Skin epidermis (tissue), 12 donors: ENCODE results near the gene TMEM150A.
"Not testable (repeated sequence)": the region's sequence is repeated elsewhere in the genome, so short reads cannot be mapped to it uniquely, and the experiment has no call there.

Experiments used
- H3K27ac ChIP-seq, 21 experiments: fragments of 200-600 bp; sonication (generic) in 11 of 21; one replicate each; pipeline ENCODE4 v1.5.0; 2020; ENCODE audit warnings: mild to moderate bottlenecking in 3 of 21, inconsistent platforms in 2 of 21, moderate library complexity in 2 of 21
- H3K4me3 ChIP-seq, 7 experiments: fragments of 200-600 bp; sonication (generic) in 2 of 7; one replicate each; pipeline ENCODE4 v1.5.0; 2020; ENCODE audit warnings: inconsistent platforms in 2 of 7, mild to moderate bottlenecking in 2 of 7, moderate library complexity in 1 of 7

Gene TMEM150A

GRCh38 chr2:85596026-85596333, 6.5 kb downstream of the TMEM150A start:
- H3K4me3 ChIP-seq: peak overlapping the region; percentile 59 to 85 (median 72)
- peak overlapping the region; percentile 70 to 94 (median 91) for H3K27ac ChIP-seq

GRCh38 chr2:85595301-85596025, 7.0 kb downstream of the TMEM150A start, which contains the start of gene RNF181:
TSS of gene RNF181 (plus strand) at chr2:85595745. CDS start at chr2:85595764, 19 bp downstream.
- peak within 1 kb of the TSS; percentile 59 to 85 (median 72) for H3K4me3 ChIP-seq
- peak within 1 kb of the TSS; percentile 70 to 94 (median 91) for H3K27ac ChIP-seq

GRCh38 chr2:85594715-85595300, 7.7 kb downstream of the TMEM150A start:
- H3K27ac ChIP-seq: peak overlapping the region in 20 of 21 experiments; percentile 72 to 94 (median 91)
- H3K4me3 ChIP-seq: peak overlapping the region; percentile 59 to 85 (median 72)

GRCh38 chr2:85593023-85593422, 9.5 kb downstream of the TMEM150A start:
- Histone ChIP-seq H3K4me3 (no peak overlapping the region), H3K27ac (peak overlapping the region in 3 of 21 experiments; percentile 52 to 90 (median 78))

- H3K4me3 ChIP-seq: not testable (repeated sequence)
- peak overlapping the region in 14 of 21 experiments; percentile 55 to 92 (median 82) for H3K27ac ChIP-seq
These were observed 10.2 kb downstream of the TMEM150A start for GRCh38 chr2:85592299-85592698.

GRCh38 chr2:85591563-85591962, 10.9 kb downstream of the TMEM150A start:
- H3K4me3 ChIP-seq: no peak overlapping the region
- H3K27ac ChIP-seq: peak overlapping the region in 20 of 21 experiments; percentile 55 to 92 (median 80)

- H3K27ac ChIP-seq: peak overlapping the region in 20 of 21 experiments; percentile 55 to 92 (median 80)
- no peak overlapping the region for H3K4me3 ChIP-seq
These were observed 11.5 kb downstream of the TMEM150A start for GRCh38 chr2:85590950-85591349.

GRCh38 chr2:85589982-85590791, 12.3 kb downstream of the TMEM150A start:
- Histone ChIP-seq H3K4me3 (no peak overlapping the region), H3K27ac (peak overlapping the region in 20 of 21 experiments; percentile 55 to 92 (median 80))

- no peak overlapping the region for H3K4me3 ChIP-seq
- H3K27ac ChIP-seq: peak overlapping the region in 14 of 21 experiments; percentile 16 to 92 (median 78)
These were observed 13.3 kb downstream of the TMEM150A start for GRCh38 chr2:85589181-85589580.

GRCh38 chr2:85588645-85589044, 13.9 kb downstream of the TMEM150A start:
- H3K27ac ChIP-seq: peak overlapping the region in 16 of 21 experiments; percentile 5 to 92 (median 70)
- H3K4me3 ChIP-seq: no peak overlapping the region

- peak overlapping the region in 17 of 21 experiments; percentile 8 to 92 (median 57) for H3K27ac ChIP-seq
- H3K4me3 ChIP-seq: no peak overlapping the region
These were observed 14.3 kb downstream of the TMEM150A start for GRCh38 chr2:85588236-85588635.

- Histone ChIP-seq H3K4me3 (no peak overlapping the region), H3K27ac (peak overlapping the region in 19 of 21 experiments; percentile 71 to 96 (median 87))
These were observed 16.8 kb downstream of the TMEM150A start for GRCh38 chr2:85585781-85586105.

- Histone ChIP-seq H3K27ac (peak overlapping the region; percentile 69 to 96 (median 87)), H3K4me3 (peak overlapping the region; percentile 31 to 58 (median 50))
These were observed 17.4 kb downstream of the TMEM150A start for GRCh38 chr2:85584857-85585780.

- Histone ChIP-seq H3K4me3 (peak within 1 kb of the TSS; percentile 31 to 58 (median 50)), H3K27ac (peak within 1 kb of the TSS; percentile 69 to 96 (median 87))
These were observed 18.1 kb downstream of the TMEM150A start, which contains the start of gene VAMP5 for GRCh38 chr2:85584354-85584856. TSS of gene VAMP5 (plus strand) at chr2:85584431. CDS start at chr2:85584491, 60 bp downstream.

GRCh38 chr2:85583667-85584353, 18.7 kb downstream of the TMEM150A start:
- Histone ChIP-seq H3K27ac (peak overlapping the region; percentile 69 to 96 (median 87)), H3K4me3 (peak overlapping the region; percentile 31 to 58 (median 50))

GRCh38 chr2:85582492-85582891, 20.0 kb downstream of the TMEM150A start:
- Histone ChIP-seq H3K4me3 (no peak overlapping the region), H3K27ac (peak overlapping the region in 1 of 21 experiments; percentile 21)

GRCh38 chr2:85580206-85580605, 22.3 kb downstream of the TMEM150A start:
- H3K27ac ChIP-seq: peak overlapping the region in 16 of 21 experiments; percentile 76 to 94 (median 88)
- H3K4me3 ChIP-seq: no peak overlapping the region
